K562 (cell line): ENCODE measurements around the gene SLC25A31. TPM values are rescaled to one million over a fixed set of nuclear protein-coding genes. Genes with fewer than 3 reads are reported as not detected.

Experiments
- ATF7 ChIP-seq: fragments of 450-650 bp; IDR thresholded peaks from 2 replicates; pipeline ENCODE4 v1.7.1; 2014; ENCODE audit warnings: mild to moderate bottlenecking, moderate library complexity
- CREB1 ChIP-seq, 2 experiments: sonication (generic) in 1 of 2; formaldehyde crosslinking in 1 of 2; IDR thresholded peaks; 2 replicates each; pipeline versions ENCODE4 v1.6.1 to v1.8.0; 2012 to 2022; ENCODE audit warnings: inconsistent platforms in 1 of 2, mild to moderate bottlenecking in 1 of 2, missing genetic modification reagents in 1 of 2, moderate library complexity in 1 of 2
- ELF2 ChIP-seq: fragments of 250-450 bp; sonication (Bioruptor Pico); IDR thresholded peaks from 2 replicates; pipeline ENCODE4 v1.5.0; 2021; ENCODE audit warnings: mild to moderate bottlenecking
- EWSR1 ChIP-seq: fragments of 450-650 bp; IDR thresholded peaks from 2 replicates; pipeline ENCODE4 v1.6.1; 2018; ENCODE audit warnings: borderline replicate concordance, mild to moderate bottlenecking, low read depth, moderate library complexity; ENCODE audit not compliant: partially characterized antibody
- FOXA3 ChIP-seq, 2 experiments: fragments of 450-650 bp in 1 of 2; sonication (generic) in 1 of 2; formaldehyde crosslinking; IDR thresholded peaks in 1 of 2; conservative IDR thresholded peaks in 1 of 2; 2 replicates each; pipeline versions ENCODE4 v1.4.0 to v1.8.0; 2020 to 2022; ENCODE audit warnings: mild to moderate bottlenecking in 2 of 2, missing genetic modification reagents in 1 of 2
- GATAD2B ChIP-seq: fragments of 450-650 bp; IDR thresholded peaks from 2 replicates; pipeline ENCODE4 v1.6.1; 2017; ENCODE audit warnings: mild to moderate bottlenecking, borderline replicate concordance
- HLTF ChIP-seq: fragments of 450-650 bp; IDR thresholded peaks from 2 replicates; pipeline ENCODE4 v1.6.1; 2016
- HNRNPL ChIP-seq: fragments of 200-400 bp; formaldehyde crosslinking; IDR thresholded peaks from 2 replicates; pipeline ENCODE4 v1.6.1; 2017; ENCODE audit warnings: low read depth, mild to moderate bottlenecking, low read length
- NCOA1 ChIP-seq: fragments of 450-650 bp; IDR thresholded peaks from 2 replicates; pipeline ENCODE4 v1.6.1; 2016; ENCODE audit warnings: low read depth
- OTX1 ChIP-seq: fragments of 450-650 bp; formaldehyde crosslinking; IDR thresholded peaks from 2 replicates; pipeline ENCODE4 v1.4.0; 2022; ENCODE audit warnings: mild to moderate bottlenecking
- PHF20 ChIP-seq: fragments of 450-650 bp; IDR thresholded peaks from 2 replicates; pipeline ENCODE4 v1.6.1; 2018; ENCODE audit not compliant: partially characterized antibody
- PTTG1 ChIP-seq: fragments of 450-650 bp; IDR thresholded peaks from 2 replicates; pipeline ENCODE4 v1.6.1; 2016; ENCODE audit warnings: low read depth, mild to moderate bottlenecking, missing genetic modification characterization, missing compliant biosample characterization
- RBM39 ChIP-seq: fragments of 200-400 bp; formaldehyde crosslinking; optimal IDR thresholded peaks from 2 replicates; pipeline ENCODE3; 2018; ENCODE audit warnings: low read depth, low read length
- SMAD2 ChIP-seq: fragments of 150-350 bp; IDR thresholded peaks from 2 replicates; pipeline ENCODE4 v1.6.1; 2014; ENCODE audit warnings: low read depth, mild to moderate bottlenecking, low read length
- SRF ChIP-seq, 2 experiments: fragments of 250-450, 450-650 bp in 1 of 2; sonication (Bioruptor Pico) in 1 of 2; sonication (generic) in 1 of 2; formaldehyde crosslinking; IDR thresholded peaks; 2 replicates each; pipeline versions ENCODE4 v1.5.0 to v1.5.1; 2020 to 2022; ENCODE audit warnings: mild to moderate bottlenecking in 1 of 2, missing genetic modification reagents in 1 of 2
- U2AF1 ChIP-seq: fragments of 200-400 bp; formaldehyde crosslinking; optimal IDR thresholded peaks from 2 replicates; pipeline ENCODE3; 2017; ENCODE audit warnings: mild to moderate bottlenecking, low read depth, low read length, moderate library complexity
- ZBTB7A ChIP-seq: IDR thresholded peaks from 2 replicates; pipeline ENCODE4 v1.6.1; 2011; ENCODE audit warnings: low read depth, mild to moderate bottlenecking, low read length, moderate library complexity, borderline replicate concordance; ENCODE audit not compliant: control insufficient read depth
- ZEB2 ChIP-seq: fragments of 450-650 bp; IDR thresholded peaks from 2 replicates; pipeline ENCODE4 v1.6.1; 2016
- ZFP30 ChIP-seq: fragments of 250-450 bp; sonication (Bioruptor Pico); IDR thresholded peaks from 2 replicates; pipeline ENCODE4 v1.8.0; 2022; ENCODE audit warnings: moderate library complexity, mild to moderate bottlenecking, inconsistent platforms, borderline replicate concordance
- ZNF263 ChIP-seq: sonication (generic); formaldehyde crosslinking; IDR thresholded peaks from 2 replicates; pipeline ENCODE4 v1.8.0; 2022; ENCODE audit warnings: mild to moderate bottlenecking, missing genetic modification reagents, borderline replicate concordance
- ZNF644 ChIP-seq: fragments of 200-800 bp; sonication (Bioruptor generic); IDR thresholded peaks from 2 replicates; pipeline ENCODE4 v1.6.1; 2016; ENCODE audit warnings: low read depth, missing genetic modification characterization, missing compliant biosample characterization
- polyA plus RNA-seq, 8 experiments: library from polyadenylated mRNA; depleted of rRNA in 4 of 8; stranded (reverse) in 5 of 8; unstranded in 3 of 8; fragments of >200 nt; fragmentation: Nextera tagmentation in 2 of 8; fragmentation: Illumina TruSeq in 1 of 8; extraction: Ambion mirVana in 2 of 8; extraction: Trizol in 1 of 8; gene quantifications; 2 replicates each; pipeline versions ENCODE4 v1.2.1 to v1.2.3, GENCODE V29; 2011 to 2014; ENCODE audit warnings: inconsistent platforms in 1 of 8, missing spikeins in 1 of 8
- total RNA-seq, 7 experiments: library from RNA; depleted of rRNA in 6 of 7; stranded (reverse); fragments of >200 nt in 6 of 7; fragmentation: Illumina TruSeq in 2 of 7; extraction: Trizol in 2 of 7; gene quantifications; 2 replicates each; pipeline versions ENCODE4 v1.2.1 to v1.2.3, GENCODE V29; 2011 to 2021; ENCODE audit warnings: low replicate concordance in 1 of 7
- TF ChIP-seq, protein P1 (sequence below): fragments of 450-650 bp; formaldehyde crosslinking; IDR thresholded peaks from 2 replicates; pipeline ENCODE4 v1.4.0; 2020; ENCODE audit warnings: mild to moderate bottlenecking, moderate library complexity
- TF ChIP-seq, protein P2 (sequence below), 2 experiments: fragments of 200-800 bp in 1 of 2; sonication (Bioruptor generic) in 1 of 2; sonication (generic) in 1 of 2; formaldehyde crosslinking in 1 of 2; IDR thresholded peaks in 1 of 2; conservative IDR thresholded peaks in 1 of 2; 2 replicates each; pipeline versions ENCODE4 v1.5.0 to v1.6.1; 2016 to 2020; ENCODE audit warnings: missing compliant biosample characterization in 1 of 2, missing genetic modification characterization in 1 of 2, missing genetic modification reagents in 1 of 2
- TF ChIP-seq, protein P3 (sequence below): IDR thresholded peaks from 2 replicates; pipeline ENCODE4 v1.6.1; 2012; ENCODE audit warnings: low read depth, low read length, improper control_type of control experiment, borderline replicate concordance

Gene SLC25A31
- total and polyA plus RNA-seq, 9 of the 15 experiments (the other 6 are each of a cell fraction or from before 2014, with no cell fraction given) = 0.07 TPM; not detected in 8

- no peak for TF ChIP-seq ZEB2
- no peak for TF ChIP-seq EWSR1
- TF ChIP-seq, protein P1, sequence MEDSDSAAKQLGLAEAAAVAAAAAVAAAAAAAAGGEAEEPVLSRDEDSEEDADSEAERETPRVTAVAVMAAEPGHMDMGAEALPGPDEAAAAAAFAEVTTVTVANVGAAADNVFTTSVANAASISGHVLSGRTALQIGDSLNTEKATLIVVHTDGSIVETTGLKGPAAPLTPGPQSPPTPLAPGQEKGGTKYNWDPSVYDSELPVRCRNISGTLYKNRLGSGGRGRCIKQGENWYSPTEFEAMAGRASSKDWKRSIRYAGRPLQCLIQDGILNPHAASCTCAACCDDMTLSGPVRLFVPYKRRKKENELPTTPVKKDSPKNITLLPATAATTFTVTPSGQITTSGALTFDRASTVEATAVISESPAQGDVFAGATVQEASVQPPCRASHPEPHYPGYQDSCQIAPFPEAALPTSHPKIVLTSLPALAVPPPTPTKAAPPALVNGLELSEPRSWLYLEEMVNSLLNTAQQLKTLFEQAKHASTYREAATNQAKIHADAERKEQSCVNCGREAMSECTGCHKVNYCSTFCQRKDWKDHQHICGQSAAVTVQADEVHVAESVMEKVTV (CRISPR knock-in tag) = peak; percentile 44; the same call in 1 of the 2 replicates
- no peak for TF ChIP-seq CREB1 (IDR thresholded peaks at IDR 0.05)
- no peak for TF ChIP-seq CREB1 (CRISPR knock-in tag; IDR thresholded peaks at IDR 0.05)
- TF ChIP-seq ATF7 = no peak
- TF ChIP-seq OTX1 (CRISPR knock-in tag) = no peak
- TF ChIP-seq ELF2 (CRISPR knock-in tag) = no peak
- no peak for TF ChIP-seq NCOA1
- no peak for TF ChIP-seq HLTF
- TF ChIP-seq, protein P2, sequence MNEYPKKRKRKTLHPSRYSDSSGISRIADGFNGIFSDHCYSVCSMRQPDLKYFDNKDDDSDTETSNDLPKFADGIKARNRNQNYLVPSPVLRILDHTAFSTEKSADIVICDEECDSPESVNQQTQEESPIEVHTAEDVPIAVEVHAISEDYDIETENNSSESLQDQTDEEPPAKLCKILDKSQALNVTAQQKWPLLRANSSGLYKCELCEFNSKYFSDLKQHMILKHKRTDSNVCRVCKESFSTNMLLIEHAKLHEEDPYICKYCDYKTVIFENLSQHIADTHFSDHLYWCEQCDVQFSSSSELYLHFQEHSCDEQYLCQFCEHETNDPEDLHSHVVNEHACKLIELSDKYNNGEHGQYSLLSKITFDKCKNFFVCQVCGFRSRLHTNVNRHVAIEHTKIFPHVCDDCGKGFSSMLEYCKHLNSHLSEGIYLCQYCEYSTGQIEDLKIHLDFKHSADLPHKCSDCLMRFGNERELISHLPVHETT (CRISPR knock-in tag; conservative IDR thresholded peaks at IDR 0.05 in 1 of 2, IDR thresholded peaks at IDR 0.05 in 1 of 2) = no peak
- TF ChIP-seq PHF20 = no peak
- no peak for TF ChIP-seq HNRNPL
- no peak for TF ChIP-seq ZNF644
- no peak for TF ChIP-seq SMAD2
- no peak for TF ChIP-seq SRF (CRISPR knock-in tag; IDR thresholded peaks at IDR 0.05)
- no peak for TF ChIP-seq ZNF263
- 0 out of 2 replicates have a peak, but pooled peaks have one; percentile 36 for TF ChIP-seq GATAD2B
- TF ChIP-seq, protein P3, sequence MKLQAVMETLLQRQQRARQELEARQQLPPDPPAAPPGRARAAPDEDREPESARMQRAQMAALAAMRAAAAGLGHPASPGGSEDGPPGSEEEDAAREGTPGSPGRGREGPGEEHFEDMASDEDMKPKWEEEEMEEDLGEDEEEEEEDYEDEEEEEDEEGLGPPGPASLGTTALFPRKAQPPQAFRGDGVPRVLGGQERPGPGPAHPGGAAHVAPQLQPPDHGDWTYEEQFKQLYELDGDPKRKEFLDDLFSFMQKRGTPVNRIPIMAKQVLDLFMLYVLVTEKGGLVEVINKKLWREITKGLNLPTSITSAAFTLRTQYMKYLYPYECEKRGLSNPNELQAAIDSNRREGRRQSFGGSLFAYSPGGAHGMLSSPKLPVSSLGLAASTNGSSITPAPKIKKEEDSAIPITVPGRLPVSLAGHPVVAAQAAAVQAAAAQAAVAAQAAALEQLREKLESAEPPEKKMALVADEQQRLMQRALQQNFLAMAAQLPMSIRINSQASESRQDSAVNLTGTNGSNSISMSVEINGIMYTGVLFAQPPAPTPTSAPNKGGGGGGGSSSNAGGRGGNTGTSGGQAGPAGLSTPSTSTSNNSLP = peak; percentile 56; the same call in 1 of the 2 replicates
- no peak for TF ChIP-seq PTTG1
- TF ChIP-seq FOXA3 (CRISPR knock-in tag; conservative IDR thresholded peaks at IDR 0.05 in 1 of 2, IDR thresholded peaks at IDR 0.05 in 1 of 2) = no peak
- TF ChIP-seq RBM39 = no peak
- TF ChIP-seq ZBTB7A = no peak
- no peak for TF ChIP-seq ZFP30 (CRISPR knock-in tag)
- TF ChIP-seq U2AF1 = no peak
Observed at GRCh38 chr4:127732623-127733328, 2.6 kb downstream of the SLC25A31 start (continued).
